Activated CD8-positive, alpha-beta memory T cell treated with anti-CD3 and anti-CD28 coated beads, Interleukin-2, amount 10 ng/mL, durations not matched to agents 7 days and 5 days (primary cell): ENCODE data around the gene YWHAE. TPM values are rescaled to one million over a fixed set of nuclear protein-coding genes. Genes with fewer than 3 reads are reported as not detected.
"Not testable (repeated sequence)": the region's sequence is repeated elsewhere in the genome, so short reads cannot be mapped to it uniquely, and the experiment has no call there.

Experiments used
- ATAC-seq: fragments of 150-1000 bp; cut with Tn5 transposase; one replicate; pipeline ENCODE4 v1.10.0; 2021; ENCODE audit warnings: moderate library complexity
- CTCF ChIA-PET: fragments of 350-600 bp; sonication (Branson Sonifier 250); formaldehyde crosslinking; loops from one replicate; lab custom pipeline; 2021; ENCODE audit warnings: antibody characterized with exemption; lab: Charles Lee
- DNase-seq: peaks from one replicate; pipeline ENCODE4 v3.0.0-alpha.2; 2020
- H3K27ac Mint-ChIP-seq: one replicate; pipeline ENCODE4 v1.8.0; 2021; ENCODE audit warnings: mild to moderate bottlenecking, mixed read lengths
- H3K27me3 Mint-ChIP-seq: one replicate; pipeline ENCODE4 v1.8.0; 2021; ENCODE audit warnings: mixed read lengths
- H3K36me3 Mint-ChIP-seq: one replicate; pipeline ENCODE4 v1.8.0; 2021; ENCODE audit warnings: mild to moderate bottlenecking, mixed read lengths
- H3K4me1 Mint-ChIP-seq: one replicate; pipeline ENCODE4 v1.8.0; 2021; ENCODE audit warnings: mixed read lengths
- H3K4me3 Mint-ChIP-seq: one replicate; pipeline ENCODE4 v1.8.0; 2021; ENCODE audit warnings: mild to moderate bottlenecking, moderate library complexity, mixed read lengths
- H3K9me3 Mint-ChIP-seq: one replicate; pipeline ENCODE4 v1.8.0; 2022; ENCODE audit warnings: low read depth, mixed read lengths
- total RNA-seq, 2 experiments: library from RNA; stranded (reverse); gene quantifications; one replicate each; pipeline ENCODE4 v1.2.3, GENCODE V29; 2021

YWHAE gene
- total RNA-seq, 2 experiments from 2014 or later: 341 to 452 TPM

GRCh38 chr17:1395876-1396665, 4.0 kb downstream of the YWHAE start:
- CTCF ChIA-PET: interaction anchor here (1.2 to 1.4 kb wide), 2 partner anchors 31 to 234 kb away, joined by 3 to 5 read pairs; no protein-coding TSS in a partner anchor
- not testable (repeated sequence) for H3K27ac Mint-ChIP-seq, H3K9me3 Mint-ChIP-seq, ATAC-seq, DNase-seq, H3K27me3 Mint-ChIP-seq, H3K4me3 Mint-ChIP-seq
- H3K4me1 Mint-ChIP-seq: peaks cover 58% of the 10 kb centered on the region
- peaks cover 37% of the 10 kb centered on the region for H3K36me3 Mint-ChIP-seq

- Mint-ChIP-seq H3K9me3 (no peaks in the 10 kb centered on the region), H3K4me1 (peaks cover 65% of the 10 kb centered on the region), H3K36me3 (peaks cover 21% of the 10 kb centered on the region), H3K27ac (no peak overlapping the region), H3K27me3 (no peaks in the 10 kb centered on the region), H3K4me3 (no peak overlapping the region)
- no peak for DNase-seq
- no peak for ATAC-seq
- CTCF ChIA-PET: interaction anchor here (1.2 to 3.1 kb wide), 6 partner anchors 8 to 141 kb away, joined by 3 to 17 read pairs (median 4); partner anchors contain the start of genes INPP5K and YWHAE
These were observed 8.4 kb downstream of the YWHAE start for GRCh38 chr17:1391577-1391976.

- CTCF ChIA-PET: interaction anchor here (1.2 to 4.5 kb wide), 5 partner anchors 9 to 142 kb away, joined by 3 to 25 read pairs (median 4); partner anchors contain the start of genes INPP5K and YWHAE
- DNase-seq: no peak
- H3K4me1 Mint-ChIP-seq: peaks cover 63% of the 10 kb centered on the region
- H3K27ac Mint-ChIP-seq: peak overlapping the region; percentile 50
- H3K4me3 Mint-ChIP-seq: no peak overlapping the region
- H3K36me3 Mint-ChIP-seq: peaks cover 17% of the 10 kb centered on the region
- no peaks in the 10 kb centered on the region for H3K27me3 Mint-ChIP-seq
- H3K9me3 Mint-ChIP-seq: no peaks in the 10 kb centered on the region
- ATAC-seq: no peak
These were observed 9.3 kb downstream of the YWHAE start for GRCh38 chr17:1390432-1391367.

GRCh38 chr17:1387490-1388227, 12.4 kb downstream of the YWHAE start:
- H3K4me1 Mint-ChIP-seq: peaks cover 46% of the 10 kb centered on the region

GRCh38 chr17:1386675-1387190, 13.3 kb downstream of the YWHAE start:
- CTCF ChIA-PET: interaction anchor here (2.0 to 4.5 kb wide), 2 partner anchors 21 to 25 kb away, joined by 4 to 25 read pairs; no protein-coding TSS in a partner anchor
- ATAC-seq, H3K9me3 Mint-ChIP-seq, H3K4me3 Mint-ChIP-seq, H3K27me3 Mint-ChIP-seq, H3K27ac Mint-ChIP-seq, DNase-seq: not testable (repeated sequence)
- Mint-ChIP-seq H3K36me3 (peaks cover 13% of the 10 kb centered on the region), H3K4me1 (peaks cover 41% of the 10 kb centered on the region)

More at GRCh38 chr17:1387490-1388227, 12.4 kb downstream of the YWHAE start:
- H3K9me3 Mint-ChIP-seq, DNase-seq, H3K27me3 Mint-ChIP-seq, ATAC-seq, H3K4me3 Mint-ChIP-seq, H3K27ac Mint-ChIP-seq: not testable (repeated sequence)
- peaks cover 15% of the 10 kb centered on the region for H3K36me3 Mint-ChIP-seq
- CTCF ChIA-PET: interaction anchor here (1.3 to 4.5 kb wide), 3 partner anchors 10 to 25 kb away, joined by 3 to 25 read pairs (median 4); no protein-coding TSS in a partner anchor

- Mint-ChIP-seq H3K36me3 (peaks cover 17% of the 10 kb centered on the region), H3K27me3 (no peaks in the 10 kb centered on the region), H3K27ac (no peak overlapping the region), H3K4me3 (no peak overlapping the region), H3K9me3 (no peaks in the 10 kb centered on the region), H3K4me1 (peaks cover 42% of the 10 kb centered on the region)
- DNase-seq: no peak
- CTCF ChIA-PET: interaction anchor here (1.0 to 2.0 kb wide), 3 partner anchors 10 to 24 kb away, joined by 3 to 4 read pairs (median 4); no protein-coding TSS in a partner anchor
- no peak for ATAC-seq
These were observed 13.8 kb downstream of the YWHAE start for GRCh38 chr17:1386265-1386664.

GRCh38 chr17:1385861-1386260, 14.2 kb downstream of the YWHAE start:
- Mint-ChIP-seq H3K27me3 (no peaks in the 10 kb centered on the region), H3K4me3 (no peak overlapping the region), H3K27ac (no peak overlapping the region), H3K4me1 (peaks cover 41% of the 10 kb centered on the region), H3K36me3 (peaks cover 17% of the 10 kb centered on the region), H3K9me3 (no peaks in the 10 kb centered on the region)
- CTCF ChIA-PET: interaction anchor here (1.0 to 2.0 kb wide), 3 partner anchors 9 to 24 kb away, joined by 3 to 4 read pairs (median 4); no protein-coding TSS in a partner anchor
- DNase-seq (no peak), ATAC-seq (no peak)

- Mint-ChIP-seq H3K36me3 (peaks cover 18% of the 10 kb centered on the region), H3K4me1 (peaks cover 43% of the 10 kb centered on the region), H3K27ac (peak overlapping the region; percentile 52), H3K27me3 (no peaks in the 10 kb centered on the region), H3K4me3 (no peak overlapping the region), H3K9me3 (no peaks in the 10 kb centered on the region)
- no peak for ATAC-seq
- CTCF ChIA-PET: interaction anchor here (1.0 to 1.7 kb wide), 3 partner anchors 8 to 19 kb away, joined by 3 to 6 read pairs (median 4); no protein-coding TSS in a partner anchor
- no peak for DNase-seq
These were observed 15.1 kb downstream of the YWHAE start for GRCh38 chr17:1384905-1385435.

GRCh38 chr17:1379930-1380313, 20.1 kb downstream of the YWHAE start:
- CTCF ChIA-PET: interaction anchor here (1.2 to 2.9 kb wide), 5 partner anchors 8 to 250 kb away, joined by 3 to 31 read pairs (median 4); no protein-coding TSS in a partner anchor
- Mint-ChIP-seq H3K9me3 (no peaks in the 10 kb centered on the region), H3K27ac (peak overlapping the region; percentile 58), H3K4me1 (peaks cover 68% of the 10 kb centered on the region), H3K4me3 (no peak overlapping the region), H3K36me3 (peaks cover 18% of the 10 kb centered on the region), H3K27me3 (no peaks in the 10 kb centered on the region)
- ATAC-seq (peak; percentile 29), DNase-seq (peak; percentile 50)

GRCh38 chr17:1379208-1379929, 20.7 kb downstream of the YWHAE start:
- DNase-seq (no peak), ATAC-seq (no peak)
- Mint-ChIP-seq H3K4me3 (no peak overlapping the region), H3K27ac (peak overlapping the region; percentile 58), H3K36me3 (peaks cover 19% of the 10 kb centered on the region), H3K27me3 (no peaks in the 10 kb centered on the region), H3K9me3 (no peaks in the 10 kb centered on the region), H3K4me1 (peaks cover 74% of the 10 kb centered on the region)
- CTCF ChIA-PET: interaction anchor here (1.2 to 2.9 kb wide), 5 partner anchors 8 to 251 kb away, joined by 3 to 31 read pairs (median 4); no protein-coding TSS in a partner anchor

- DNase-seq, H3K27ac Mint-ChIP-seq, H3K4me3 Mint-ChIP-seq, H3K9me3 Mint-ChIP-seq, ATAC-seq, H3K27me3 Mint-ChIP-seq: not testable (repeated sequence)
- H3K4me1 Mint-ChIP-seq: peaks cover 82% of the 10 kb centered on the region
- H3K36me3 Mint-ChIP-seq: peaks cover 21% of the 10 kb centered on the region
- CTCF ChIA-PET: interaction anchor here (1.6 to 2.9 kb wide), 3 partner anchors 10 to 14 kb away, joined by 3 to 31 read pairs (median 16); no protein-coding TSS in a partner anchor
These were observed 21.6 kb downstream of the YWHAE start for GRCh38 chr17:1378476-1378860.
